SW480 (cell line): Measurements from ENCODE around the gene PIANP.
"Not testable (repeated sequence)": the region's sequence is repeated elsewhere in the genome, so short reads cannot be mapped to it uniquely, and the experiment has no call there.

Experiments used
- DNase-seq: peaks from one replicate; pipeline ENCODE4 v3.0.0-alpha.2; 2016; ENCODE audit warnings: low spot score

Gene PIANP

GRCh38 chr12:6700646-6701051 lies at the start of gene PIANP:
Gene PIANP, minus strand, starts transcription at chr12:6700815. Its CDS starts 2,754 bp downstream, at chr12:6698061.
- DNase-seq, result no peak

- DNase-seq, result no peak
Observed at GRCh38 chr12:6748761-6749160, 48.1 kb upstream of the PIANP start.

DNA sequence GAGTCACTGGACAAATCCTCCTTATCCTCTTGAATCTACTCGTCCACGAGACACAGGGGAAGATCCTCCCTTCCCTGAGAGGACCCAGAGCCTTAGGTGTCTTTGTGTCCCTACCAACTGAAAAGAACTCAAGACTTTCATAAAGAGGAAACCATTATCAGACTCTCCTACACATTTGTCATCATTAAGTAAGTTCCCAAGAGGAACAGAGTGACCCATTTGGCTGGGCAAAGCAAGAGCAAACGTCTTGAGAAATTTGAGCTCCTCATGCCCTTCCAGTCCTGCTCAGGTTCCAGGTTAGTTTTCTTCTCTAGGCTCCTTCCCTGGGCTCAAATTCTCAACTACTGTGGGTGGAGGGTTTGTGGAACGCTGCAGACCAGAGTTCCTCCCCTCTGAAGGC lies 46.6 kb upstream of the PIANP start:
- no peak for DNase-seq

- DNase-seq, result no peak
Observed at GRCh38 chr12:6745741-6746525, 45.3 kb upstream of the PIANP start.

- DNase-seq, result not testable (repeated sequence)
Observed at GRCh38 chr12:6743300-6743699, 42.7 kb upstream of the PIANP start.

DNA sequence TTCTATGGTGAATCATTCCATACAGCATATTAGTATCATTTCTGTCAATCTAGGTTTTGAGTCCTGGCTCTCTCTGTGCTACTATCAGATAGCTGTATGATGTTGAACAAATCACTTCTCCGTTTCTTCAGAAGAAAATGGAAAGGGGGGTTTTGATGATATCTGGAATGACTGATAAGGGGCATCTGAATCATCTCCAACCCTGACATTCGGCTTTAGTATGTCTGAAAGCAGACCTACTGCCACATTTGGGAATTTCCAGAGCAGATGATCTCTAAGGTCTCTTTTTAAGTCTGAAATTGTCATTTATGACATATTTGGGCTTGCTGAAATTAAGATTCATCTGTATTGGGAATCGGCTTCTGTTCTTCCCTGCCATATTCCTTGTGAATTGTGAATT lies 42.2 kb upstream of the PIANP start:
- DNase-seq, result no peak

GRCh38 chr12:6742080-6742479 lies 41.5 kb upstream of the PIANP start:
- not testable (repeated sequence) for DNase-seq

GRCh38 chr12:6736754-6737153 lies 36.1 kb upstream of the PIANP start:
- DNase-seq, result no peak

- peak; percentile 80 for DNase-seq
Observed at GRCh38 chr12:6735448-6736191, 35.0 kb upstream of the PIANP start.

DNA sequence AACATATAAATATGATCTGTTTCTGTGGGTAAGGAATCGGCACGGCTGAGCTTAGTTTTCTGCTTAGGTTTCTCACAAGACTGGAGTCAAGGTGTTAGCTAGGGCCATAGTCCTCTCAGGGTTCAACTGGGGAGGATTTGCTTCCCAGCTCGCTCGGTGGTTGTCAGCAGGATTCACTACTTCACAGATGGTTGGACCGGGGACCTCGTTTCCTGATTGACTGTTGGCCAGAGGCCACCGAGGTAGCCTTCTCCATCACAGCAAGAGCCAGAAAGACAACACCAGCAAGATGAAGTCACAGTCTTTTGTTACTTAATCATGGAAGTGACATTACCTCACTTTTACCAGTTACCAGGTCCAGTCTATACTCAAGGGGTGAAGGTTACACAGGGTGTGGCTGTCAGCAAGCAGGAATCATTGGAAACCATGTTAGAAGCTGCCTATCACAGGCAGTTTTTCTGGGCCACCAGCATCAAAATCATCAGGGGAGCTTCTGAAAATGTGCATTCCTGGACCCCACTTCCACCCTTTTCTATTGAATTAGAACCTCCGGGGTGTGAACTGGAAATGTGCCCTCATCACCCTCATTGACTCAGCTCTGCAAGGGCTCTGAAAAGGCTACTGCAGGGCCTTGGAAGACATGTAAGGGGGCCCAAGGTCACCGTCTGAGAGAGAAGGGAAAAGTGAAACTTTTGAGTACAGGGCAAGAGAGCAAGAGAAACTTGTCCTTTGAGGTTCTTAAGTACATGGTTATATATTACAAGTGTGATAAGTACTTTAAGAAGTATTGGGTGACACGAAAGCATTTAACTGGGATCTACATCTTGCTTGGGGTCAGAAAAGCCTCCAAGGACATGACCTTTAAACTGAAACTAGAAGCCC lies 34.1 kb upstream of the PIANP start:
- DNase-seq, result no peak

- DNase-seq, result no peak
Observed at GRCh38 chr12:6730169-6730568, 29.6 kb upstream of the PIANP start.

DNA sequence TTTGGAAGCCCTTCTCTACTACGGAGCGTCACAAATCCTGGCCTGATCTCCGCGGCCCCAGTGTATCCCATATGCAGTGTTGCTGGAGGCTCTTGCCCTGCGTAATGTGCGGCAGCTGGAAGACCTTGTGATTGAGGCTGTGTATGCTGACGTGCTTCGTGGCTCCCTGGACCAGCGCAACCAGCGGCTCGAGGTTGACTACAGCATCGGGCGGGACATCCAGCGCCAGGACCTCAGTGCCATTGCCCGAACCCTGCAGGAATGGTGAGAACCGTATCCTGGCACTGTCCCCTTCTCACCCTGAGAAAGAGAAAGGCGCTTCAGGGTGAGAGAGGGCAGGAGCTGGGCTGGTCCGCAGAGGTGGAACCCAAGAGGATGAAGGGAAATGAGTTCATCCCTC lies 28.6 kb upstream of the PIANP start:
- DNase-seq, result no peak

DNA sequence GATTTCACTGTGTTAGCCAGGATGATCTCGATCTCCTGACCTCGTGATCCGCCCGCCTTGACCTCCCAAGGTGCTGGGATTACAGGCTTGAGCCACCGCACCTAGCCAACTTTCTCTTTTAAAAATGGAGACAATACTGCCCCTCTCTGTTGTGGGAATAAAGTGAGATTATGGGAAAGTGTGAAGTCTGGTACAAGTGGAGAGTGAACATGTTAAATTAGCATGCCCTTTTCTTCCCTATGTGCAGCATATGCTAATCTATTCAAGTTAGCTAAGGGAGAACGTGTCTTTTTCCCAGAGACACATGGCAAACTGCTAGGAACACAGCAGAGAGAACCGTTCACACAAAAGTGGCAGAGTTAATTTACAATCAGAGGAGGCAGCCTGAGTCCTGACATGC lies 24.7 kb upstream of the PIANP start:
- DNase-seq, result no peak

- DNase-seq, result peak; percentile 61
Observed at GRCh38 chr12:6724409-6724797, 23.8 kb upstream of the PIANP start.

DNA sequence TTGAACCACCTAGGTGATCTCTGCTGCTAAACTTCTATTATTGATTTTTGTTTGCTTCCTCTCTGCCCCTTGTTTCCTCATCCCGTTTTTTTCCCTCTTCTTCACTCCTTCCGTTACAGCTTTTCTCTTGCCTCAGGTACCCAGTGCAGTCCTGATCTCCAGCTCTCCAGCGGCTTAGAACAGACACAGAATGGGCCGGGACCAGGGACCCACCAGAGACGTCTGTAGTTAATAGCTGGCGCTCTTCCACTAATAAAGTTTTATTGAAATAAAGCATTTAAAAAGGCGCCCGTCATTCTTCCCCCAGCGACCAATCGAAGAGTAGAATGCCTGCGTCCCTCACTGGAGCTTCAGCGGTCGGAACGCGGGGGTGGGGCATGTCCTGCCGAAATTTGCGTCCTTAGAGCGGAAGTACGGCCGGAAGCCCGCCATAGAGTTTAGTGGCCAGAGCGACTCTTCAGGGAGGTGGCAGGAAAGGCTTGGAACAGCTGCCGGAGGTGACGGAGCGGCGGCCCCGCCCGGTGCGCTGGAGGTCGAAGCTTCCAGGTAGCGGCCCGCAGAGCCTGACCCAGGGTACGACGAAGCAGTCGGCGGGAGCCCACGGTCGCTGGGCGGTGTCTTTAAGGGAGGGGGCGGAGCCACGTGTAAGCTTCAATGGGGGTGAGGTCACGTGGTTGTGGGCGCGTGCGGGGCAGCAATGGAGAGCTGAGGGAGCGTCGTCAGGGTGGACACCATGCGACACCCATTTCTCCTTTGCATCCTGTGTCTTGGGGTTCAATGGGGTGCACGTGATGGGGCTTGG lies 23.2 kb upstream of the PIANP start, which contains the start of gene COPS7A:
Gene COPS7A, plus strand, starts transcription at position 440 of the 802 bp plus-strand sequence. CDS start 611 bp downstream, outside the sequence.
- peak; percentile 100 for DNase-seq

- DNase-seq, result no peak
Observed at GRCh38 chr12:6722863-6723262, 22.2 kb upstream of the PIANP start.

DNA sequence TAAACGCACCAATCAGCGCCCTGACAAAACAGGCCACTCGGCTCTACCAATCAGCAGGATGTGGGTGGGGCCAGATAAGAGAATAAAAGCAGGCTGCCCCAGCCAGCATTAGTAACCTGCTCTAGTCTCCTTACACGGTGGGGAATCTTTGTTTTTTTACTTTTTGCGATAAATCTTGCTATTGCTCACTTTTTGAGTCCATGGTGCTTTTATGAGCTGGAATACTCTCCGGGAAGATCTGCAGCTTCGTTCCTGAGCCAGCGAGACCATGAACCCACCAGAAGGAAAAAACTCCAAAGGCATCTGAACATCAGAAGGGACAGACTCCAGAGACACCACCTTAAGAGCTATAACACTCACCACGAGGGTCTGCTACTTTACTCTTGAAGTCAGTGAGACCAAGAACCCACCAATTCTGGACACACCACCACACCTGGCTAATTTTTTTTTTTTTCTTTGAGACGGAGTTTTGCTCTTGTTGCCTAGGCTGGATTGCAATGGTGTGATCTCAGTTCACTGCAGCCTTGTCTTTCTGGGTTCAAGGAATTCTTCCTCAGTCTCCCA lies 16.3 kb upstream of the PIANP start:
- DNase-seq, result no peak

DNA sequence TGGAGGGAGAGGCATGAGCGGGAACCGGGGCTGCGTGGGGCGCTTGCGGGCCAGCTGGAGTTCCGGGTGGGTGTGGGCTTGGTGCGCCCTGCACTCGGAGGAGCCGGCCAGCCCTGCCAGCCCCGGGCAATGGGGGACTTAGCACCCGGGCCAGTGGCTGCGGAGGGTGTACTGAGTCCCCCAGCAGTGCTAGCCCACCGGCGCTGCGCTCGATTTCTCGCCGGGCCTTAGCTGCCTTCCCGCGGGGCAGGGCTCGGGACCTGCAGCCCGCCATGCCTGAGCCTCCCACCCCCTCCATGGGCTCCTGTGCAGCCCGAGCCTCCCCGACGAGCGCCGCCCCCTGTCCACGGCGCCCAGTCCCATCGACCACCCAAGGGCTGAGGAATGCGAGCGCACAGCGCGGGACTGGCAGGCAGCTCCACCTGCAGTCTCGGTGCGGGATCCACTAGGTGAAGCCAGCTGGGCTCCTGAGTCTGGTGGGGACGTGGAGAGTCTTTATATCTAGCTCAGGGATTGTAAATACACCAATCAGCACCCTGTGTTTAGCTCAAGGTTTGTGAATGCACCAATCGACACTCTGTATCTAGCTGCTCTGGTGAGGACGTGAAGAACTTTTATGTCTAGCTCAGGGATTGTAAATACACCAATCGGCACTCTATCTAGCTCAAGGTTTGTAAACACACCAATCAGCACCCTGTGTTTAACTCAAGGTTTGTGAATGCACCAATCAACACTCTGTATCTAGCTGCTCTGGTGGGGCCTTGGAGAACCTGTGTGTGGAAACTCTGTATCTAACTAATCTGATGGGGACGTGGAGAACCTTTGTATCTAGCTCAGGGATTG lies 15.6 kb upstream of the PIANP start:
- DNase-seq, result not testable (repeated sequence)

GRCh38 chr12:6708960-6709394 lies 8.4 kb upstream of the PIANP start:
- DNase-seq, result no peak

DNA sequence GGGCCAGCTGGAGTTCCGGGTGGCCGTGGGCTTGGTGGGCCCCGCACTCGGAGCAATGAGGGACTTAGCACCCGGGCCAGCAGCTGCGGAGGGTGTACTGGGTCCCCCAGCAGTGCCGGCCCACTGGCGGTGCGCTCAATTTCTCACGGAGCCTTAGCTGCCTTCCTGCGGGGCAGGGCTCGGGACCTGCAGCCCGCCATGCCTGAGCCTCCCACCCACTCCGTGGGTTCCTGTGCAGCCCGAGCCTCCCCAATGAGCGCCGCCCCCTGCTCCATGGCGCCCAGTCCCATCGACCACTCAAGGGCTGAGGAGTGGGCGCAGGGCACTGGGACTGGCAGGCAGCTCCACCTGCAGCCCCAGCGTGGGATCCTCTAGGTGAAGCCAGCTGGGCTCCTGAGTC lies 7.7 kb upstream of the PIANP start:
- DNase-seq, result not testable (repeated sequence)
